Stimulated activated memory B cell treated with anti-CD40 and anti-IgM and Interleukin-4, amounts not matched to agents 10 μg/mL and 1 μg/mL and 100 μg/mL, for 72 hours (primary cell): ENCODE measurements around the gene PTH2.
A peak's percentile ranks its signal among the peaks of the same experiment; 100 is the strongest.
"Not testable (repeated sequence)": the region's sequence is repeated elsewhere in the genome, so short reads cannot be mapped to it uniquely, and the experiment has no call there.

Experiments used
- ATAC-seq: fragments of 150-1000 bp; cut with Tn5 transposase; 2 replicates; pipeline ENCODE4 v1.10.0; 2021
- H3K27ac Mint-ChIP-seq: one replicate; pipeline ENCODE4 v1.8.0; 2022; ENCODE audit warnings: mild to moderate bottlenecking, mixed read lengths
- H3K27me3 Mint-ChIP-seq: one replicate; pipeline ENCODE4 v1.8.0; 2022; ENCODE audit warnings: mixed read lengths
- H3K36me3 Mint-ChIP-seq: one replicate; pipeline ENCODE4 v1.8.0; 2022; ENCODE audit warnings: mixed read lengths
- H3K4me1 Mint-ChIP-seq: one replicate; pipeline ENCODE4 v1.8.0; 2022; ENCODE audit warnings: mixed read lengths
- H3K4me3 Mint-ChIP-seq: one replicate; pipeline ENCODE4 v1.8.0; 2022; ENCODE audit warnings: mild to moderate bottlenecking, moderate library complexity, mixed read lengths
- H3K9me3 Mint-ChIP-seq: one replicate; pipeline ENCODE4 v1.8.0; 2022; ENCODE audit warnings: mixed read lengths

The PTH2 gene

GRCh38 chr19:49395581-49396407, 27.4 kb downstream of the PTH2 start:
- H3K4me1 Mint-ChIP-seq, result peaks cover 25% of the 10 kb centered on the region
- no peaks in the 10 kb centered on the region for H3K36me3 Mint-ChIP-seq
- no peaks in the 10 kb centered on the region for H3K9me3 Mint-ChIP-seq
- peak overlapping the region; percentile 41 for H3K27ac Mint-ChIP-seq
- no peak for ATAC-seq
- H3K4me3 Mint-ChIP-seq, result no peak overlapping the region
- peaks cover 10% of the 10 kb centered on the region for H3K27me3 Mint-ChIP-seq

GRCh38 chr19:49393881-49394280, 29.4 kb downstream of the PTH2 start:
- Mint-ChIP-seq H3K27ac (no peak overlapping the region), H3K9me3 (no peaks in the 10 kb centered on the region), H3K4me1 (peaks cover 44% of the 10 kb centered on the region), H3K36me3 (no peaks in the 10 kb centered on the region), H3K4me3 (no peak overlapping the region), H3K27me3 (peaks cover 10% of the 10 kb centered on the region)
- ATAC-seq, result no peak

- Mint-ChIP-seq H3K27ac (peak overlapping the region; percentile 69), H3K36me3 (no peaks in the 10 kb centered on the region), H3K9me3 (peaks cover 3% of the 10 kb centered on the region), H3K27me3 (peaks cover 2% of the 10 kb centered on the region), H3K4me3 (peak overlapping the region; percentile 0), H3K4me1 (peaks cover 54% of the 10 kb centered on the region)
- peak; percentile 82 for ATAC-seq
Measured at GRCh38 chr19:49391581-49392399, 31.5 kb downstream of the PTH2 start.

GRCh38 chr19:49390929-49391359, 32.3 kb downstream of the PTH2 start:
- peak; percentile 72 for ATAC-seq
- Mint-ChIP-seq H3K9me3 (peaks cover 3% of the 10 kb centered on the region), H3K27me3 (no peaks in the 10 kb centered on the region), H3K36me3 (no peaks in the 10 kb centered on the region), H3K4me3 (no peak overlapping the region), H3K4me1 (peaks cover 54% of the 10 kb centered on the region), H3K27ac (peak overlapping the region; percentile 69)

- ATAC-seq, result no peak
- H3K27ac Mint-ChIP-seq, result peak overlapping the region; percentile 69
- peaks cover 54% of the 10 kb centered on the region for H3K4me1 Mint-ChIP-seq
- no peaks in the 10 kb centered on the region for H3K27me3 Mint-ChIP-seq
- H3K4me3 Mint-ChIP-seq, result no peak overlapping the region
- no peaks in the 10 kb centered on the region for H3K36me3 Mint-ChIP-seq
- H3K9me3 Mint-ChIP-seq, result peaks cover 3% of the 10 kb centered on the region
Measured at GRCh38 chr19:49390131-49390928, 32.9 kb downstream of the PTH2 start.

- H3K36me3 Mint-ChIP-seq, result no peaks in the 10 kb centered on the region
- H3K27ac Mint-ChIP-seq, result peak overlapping the region; percentile 69
- peaks cover 3% of the 10 kb centered on the region for H3K9me3 Mint-ChIP-seq
- peaks cover 54% of the 10 kb centered on the region for H3K4me1 Mint-ChIP-seq
- peak overlapping the region; percentile 29 for H3K4me3 Mint-ChIP-seq
- H3K27me3 Mint-ChIP-seq, result no peaks in the 10 kb centered on the region
- ATAC-seq, result no peak
Measured at GRCh38 chr19:49389406-49389805, 33.8 kb downstream of the PTH2 start.

- Mint-ChIP-seq H3K27me3 (no peaks in the 10 kb centered on the region), H3K4me3 (peak within 1 kb of the TSS; percentile 83), H3K36me3 (no peaks in the 10 kb centered on the region), H3K9me3 (peaks cover 3% of the 10 kb centered on the region), H3K27ac (peak within 1 kb of the TSS; percentile 69), H3K4me1 (peaks cover 54% of the 10 kb centered on the region)
- ATAC-seq, result peak; percentile 84
Measured at GRCh38 chr19:49387936-49388372, 35.3 kb downstream of the PTH2 start, which contains the start of gene KASH5. KASH5 (plus strand) TSS chr19:49388249; CDS start chr19:49390884, 2,635 bp downstream.

GRCh38 chr19:49383599-49383998, 39.6 kb downstream of the PTH2 start:
- Mint-ChIP-seq H3K9me3 (peaks cover 6% of the 10 kb centered on the region), H3K4me1 (peaks cover 16% of the 10 kb centered on the region), H3K27ac (no peak overlapping the region), H3K27me3 (no peaks in the 10 kb centered on the region), H3K4me3 (no peak overlapping the region), H3K36me3 (peaks cover 10% of the 10 kb centered on the region)
- no peak for ATAC-seq

GRCh38 chr19:49382639-49383038, 40.6 kb downstream of the PTH2 start:
- ATAC-seq, result no peak
- H3K36me3 Mint-ChIP-seq, result peaks cover 10% of the 10 kb centered on the region
- H3K4me3 Mint-ChIP-seq, result no peak overlapping the region
- no peaks in the 10 kb centered on the region for H3K27me3 Mint-ChIP-seq
- peaks cover 6% of the 10 kb centered on the region for H3K4me1 Mint-ChIP-seq
- H3K9me3 Mint-ChIP-seq, result peaks cover 3% of the 10 kb centered on the region
- H3K27ac Mint-ChIP-seq, result no peak overlapping the region

- no peaks in the 10 kb centered on the region for H3K4me1 Mint-ChIP-seq
- peaks cover 3% of the 10 kb centered on the region for H3K9me3 Mint-ChIP-seq
- no peak for ATAC-seq
- H3K27me3 Mint-ChIP-seq, result peaks cover 2% of the 10 kb centered on the region
- no peak overlapping the region for H3K27ac Mint-ChIP-seq
- H3K36me3 Mint-ChIP-seq, result peaks cover 10% of the 10 kb centered on the region
- no peak overlapping the region for H3K4me3 Mint-ChIP-seq
Measured at GRCh38 chr19:49380391-49380790, 42.9 kb downstream of the PTH2 start.

GRCh38 chr19:49378512-49378911, 44.7 kb downstream of the PTH2 start:
- H3K9me3 Mint-ChIP-seq, result peaks cover 3% of the 10 kb centered on the region
- ATAC-seq, result no peak
- H3K27ac Mint-ChIP-seq, result no peak overlapping the region
- peaks cover 10% of the 10 kb centered on the region for H3K27me3 Mint-ChIP-seq
- H3K36me3 Mint-ChIP-seq, result peaks cover 10% of the 10 kb centered on the region
- H3K4me1 Mint-ChIP-seq, result no peaks in the 10 kb centered on the region
- no peak overlapping the region for H3K4me3 Mint-ChIP-seq

- Mint-ChIP-seq H3K27ac (no peak overlapping the region), H3K36me3 (peaks cover 5% of the 10 kb centered on the region), H3K27me3 (peaks cover 10% of the 10 kb centered on the region), H3K4me1 (no peaks in the 10 kb centered on the region), H3K4me3 (no peak overlapping the region), H3K9me3 (no peaks in the 10 kb centered on the region)
- ATAC-seq, result no peak
Measured at GRCh38 chr19:49374665-49375434, 48.4 kb downstream of the PTH2 start.

- not testable (repeated sequence) for H3K4me1 Mint-ChIP-seq, H3K27ac Mint-ChIP-seq, H3K4me3 Mint-ChIP-seq, ATAC-seq, H3K9me3 Mint-ChIP-seq
- Mint-ChIP-seq H3K27me3 (peaks cover 10% of the 10 kb centered on the region), H3K36me3 (peaks cover 11% of the 10 kb centered on the region)
Measured at GRCh38 chr19:49373174-49373573, 50.1 kb downstream of the PTH2 start.
